ENCODE data around the gene FCN2. TPM values are rescaled to one million over a fixed set of nuclear protein-coding genes. Genes with fewer than 3 reads are reported as not detected.

Gene FCN2
- polyA plus RNA-seq, 1 of the 3 experiments (the other 2 are of a cell fraction) = not detected

- no peaks in the 10 kb centered on the region for H3K4me1 ChIP-seq (ENCODE audit: control insufficient read depth in 1 of 2, insufficient read depth in 2 of 2, low read depth in 1 of 2, low read length in 1 of 2)
- no peaks in the 10 kb centered on the region for H3K9me3 ChIP-seq
- H3K4me3 ChIP-seq (ENCODE audit: low read depth in 2 of 2, low read length in 1 of 2) = no peak overlapping the region
- no peak for TF ChIP-seq RCOR1 (IDR thresholded peaks at IDR 0.05; ENCODE audit: low read length)
- TF ChIP-seq NRF1 (IDR thresholded peaks at IDR 0.05; ENCODE audit: low read depth, low read length) = no peak
- TF ChIP-seq ELF1 (IDR thresholded peaks at IDR 0.05) = no peak
- no peak for TF ChIP-seq FOSL2 (IDR thresholded peaks at IDR 0.05; ENCODE audit: borderline replicate concordance, low read depth)
- TF ChIP-seq USF2 (IDR thresholded peaks at IDR 0.05; ENCODE audit: borderline replicate concordance, low read depth, low read length) = no peak
- TF ChIP-seq EP300 (IDR thresholded peaks at IDR 0.05; ENCODE audit: borderline replicate concordance in 1 of 2, low read depth in 1 of 2, low read length in 1 of 2) = no peak
- no peak for TF ChIP-seq FOXM1 (IDR thresholded peaks at IDR 0.05; ENCODE audit: low read depth)
- no peak for TF ChIP-seq JUND (IDR thresholded peaks at IDR 0.05)
- TF ChIP-seq RFX5 (IDR thresholded peaks at IDR 0.05; ENCODE audit: low read length) = no peak
- no peak for TF ChIP-seq TAF1 (IDR thresholded peaks at IDR 0.05; ENCODE audit: borderline replicate concordance, low read depth, low read length)
- no peak for TF ChIP-seq ZBTB33 (IDR thresholded peaks at IDR 0.05; ENCODE audit: borderline replicate concordance, low read depth)
- no peak for TF ChIP-seq MEF2A (IDR thresholded peaks at IDR 0.05; ENCODE audit: borderline replicate concordance, low read depth)
- TF ChIP-seq FOXJ3 (CRISPR knock-in tag; IDR thresholded peaks at IDR 0.05) = no peak
- no peak for TF ChIP-seq USF1 (IDR thresholded peaks at IDR 0.05; ENCODE audit: borderline replicate concordance, low read depth)
- no peak for TF ChIP-seq MAX (IDR thresholded peaks at IDR 0.05; ENCODE audit: low read depth)
- no peak for TF ChIP-seq RXRA (IDR thresholded peaks at IDR 0.05; ENCODE audit: borderline replicate concordance, low read depth)
- TF ChIP-seq TCF12 (IDR thresholded peaks at IDR 0.05) = no peak
- TF ChIP-seq REST (IDR thresholded peaks at IDR 0.05; ENCODE audit: low read depth, low read length) = no peak
- no peak for TF ChIP-seq CTCF (IDR thresholded peaks at IDR 0.05)
- TF ChIP-seq EZH2phosphoT487 (IDR thresholded peaks at IDR 0.05; ENCODE audit: borderline replicate concordance, low read depth) = no peak
- no peak overlapping the region for H2AFZ ChIP-seq (ENCODE audit: low read depth)
- H3K4me2 ChIP-seq = no peak overlapping the region
- no peaks in the 10 kb centered on the region for H4K20me1 ChIP-seq (ENCODE audit: insufficient read depth)
- ChIA-PET CTCF (no interaction called here), POLR2A (no interaction called here)
- no peaks in the 10 kb centered on the region for H3K9me2 ChIP-seq
- H3K27me3 ChIP-seq (ENCODE audit: insufficient read depth) = no peaks in the 10 kb centered on the region
- no peak overlapping the region for H3K27ac ChIP-seq (ENCODE audit: low read depth in 2 of 2, low read length in 1 of 2)
- H3K36me3 ChIP-seq (replicated peaks in 1 of 2; ENCODE audit: control insufficient read depth in 1 of 2, insufficient read depth in 2 of 2, low read length in 1 of 2) = no peaks in the 10 kb centered on the region
- H3K79me2 ChIP-seq (ENCODE audit: insufficient read depth) = no peaks in the 10 kb centered on the region
- DNase-seq = peak; percentile 15
- no peak overlapping the region for H3K9ac ChIP-seq
- H3F3A ChIP-seq (replicated peaks; ENCODE audit: insufficient read depth) = no peaks in the 10 kb centered on the region
- WGBS (ENCODE audit: low lambda C conversion rate) = 52% methylated on average over 12 of the region's 20 CpGs
Observed at GRCh38 chr9:134912126-134912840, 31.7 kb downstream of the FCN2 start.
